COLO829 (cell line): ENCODE measurements around the gene PRKN.
"Not testable (repeated sequence)": the region's sequence is repeated elsewhere in the genome, so short reads cannot be mapped to it uniquely, and the experiment has no call there.

Experiments used
- DNase-seq: peaks from one replicate; pipeline ENCODE4 v3.0.0; 2012; ENCODE audit warnings: low spot score

Gene PRKN

GRCh38 chr6:161838306-161839035, 889.1 kb downstream of the PRKN start:
- no peak for DNase-seq

- DNase-seq = no peak
Observed at GRCh38 chr6:161837854-161838253, 889.7 kb downstream of the PRKN start.

GRCh38 chr6:161837449-161837735, 890.2 kb downstream of the PRKN start:
- no peak for DNase-seq

- DNase-seq = no peak
Observed at GRCh38 chr6:161836643-161837448, 890.7 kb downstream of the PRKN start.

DNA sequence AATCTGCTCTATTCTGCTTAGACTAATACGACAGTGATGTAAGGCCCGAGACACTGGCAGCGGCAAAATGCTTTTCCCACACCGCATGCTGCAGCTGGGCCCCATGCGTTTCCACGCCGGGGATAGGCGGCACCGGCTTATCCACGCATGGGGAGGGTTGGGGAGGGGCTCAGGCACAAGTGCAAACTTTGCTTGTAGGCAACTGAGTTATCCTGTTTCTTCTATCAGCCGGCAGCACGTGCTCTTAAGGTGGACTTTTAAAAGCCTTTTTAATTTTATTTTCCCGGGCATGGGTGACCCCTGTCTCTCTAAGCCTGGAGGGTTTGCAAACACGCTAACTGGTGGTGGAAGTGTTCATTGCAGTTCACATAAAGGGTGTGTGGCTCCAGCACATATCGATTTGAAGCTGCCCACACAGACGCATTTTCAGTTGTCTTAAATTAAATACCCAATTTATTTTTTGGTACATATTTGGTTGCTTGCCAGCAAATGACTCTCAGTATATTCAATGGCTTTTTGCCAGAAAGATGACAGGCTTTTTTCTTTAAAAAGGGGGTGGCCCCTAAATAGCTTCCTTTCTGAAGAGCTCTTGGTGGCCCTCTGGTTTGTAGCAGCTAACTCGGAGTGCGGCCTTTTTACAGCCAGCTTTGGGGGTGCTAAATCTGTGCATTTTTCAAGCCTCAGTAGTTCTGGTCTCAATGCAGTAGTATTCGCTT, 891.9 kb downstream of the PRKN start:
- no peak for DNase-seq

DNA sequence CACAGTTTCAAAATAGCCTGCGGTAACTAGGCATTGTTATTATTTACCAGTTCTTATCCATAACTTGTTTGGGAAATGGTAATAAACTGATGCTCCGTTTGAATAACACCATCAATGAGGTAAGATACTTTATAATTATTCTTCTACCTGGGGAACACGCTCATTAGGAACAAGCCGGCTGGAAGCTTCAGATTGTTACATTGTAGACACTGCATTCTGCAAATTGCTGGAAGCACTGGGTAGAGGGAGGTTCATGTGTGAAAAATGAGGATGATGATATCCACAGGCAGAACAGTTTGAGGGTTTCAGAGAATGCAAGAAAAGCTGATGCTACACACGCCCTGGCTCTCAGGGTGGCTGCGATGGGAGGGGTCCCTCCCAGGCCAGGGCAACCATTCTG, 893.1 kb downstream of the PRKN start:
- DNase-seq = no peak

GRCh38 chr6:161833099-161833860, 894.3 kb downstream of the PRKN start:
- DNase-seq = no peak

- no peak for DNase-seq
Observed at GRCh38 chr6:161832622-161833021, 894.9 kb downstream of the PRKN start.

GRCh38 chr6:161830866-161831616, 896.5 kb downstream of the PRKN start:
- DNase-seq = no peak

DNA sequence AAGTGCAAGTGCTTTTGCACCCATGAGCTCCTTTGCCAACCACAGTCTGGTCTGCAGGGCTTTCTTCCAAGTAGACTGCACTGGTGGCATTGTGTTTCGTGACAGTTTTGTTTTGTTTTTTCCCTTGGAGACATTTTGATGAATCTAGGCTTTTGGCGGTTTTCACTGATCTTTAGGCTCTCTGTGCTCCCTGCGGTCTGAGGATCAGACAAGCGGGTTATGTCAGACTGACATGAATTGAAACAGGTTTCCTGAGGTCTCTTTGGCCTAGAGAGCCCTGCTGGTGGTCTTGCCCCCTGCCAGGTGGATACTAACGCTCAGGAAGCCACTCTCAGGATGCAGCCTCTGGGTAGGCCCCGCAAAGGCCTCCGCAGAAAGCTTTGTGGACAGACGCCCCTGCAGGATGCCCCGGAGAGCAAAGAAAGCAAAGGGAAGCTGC, 898.3 kb downstream of the PRKN start:
- no peak for DNase-seq

DNA sequence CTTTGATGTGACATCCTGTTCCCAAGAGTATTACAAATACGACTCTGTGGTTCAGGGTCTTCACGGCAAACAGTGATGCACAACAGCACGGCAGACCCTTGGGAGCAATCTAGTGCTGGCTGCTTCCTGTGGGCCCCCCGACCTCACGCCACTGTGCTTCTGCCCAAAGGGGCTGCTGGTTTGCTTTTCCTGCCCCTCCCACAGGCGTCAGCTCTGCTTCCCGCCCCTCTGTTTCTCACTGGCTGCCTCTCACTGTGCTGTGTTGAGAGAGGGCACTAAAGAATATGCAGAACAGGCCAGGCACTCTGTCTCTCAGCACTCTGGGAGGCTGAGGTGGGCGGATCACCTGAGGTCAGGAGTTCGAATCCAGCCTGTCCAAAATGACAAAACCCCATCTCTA, 899.2 kb downstream of the PRKN start:
- no peak for DNase-seq

DNA sequence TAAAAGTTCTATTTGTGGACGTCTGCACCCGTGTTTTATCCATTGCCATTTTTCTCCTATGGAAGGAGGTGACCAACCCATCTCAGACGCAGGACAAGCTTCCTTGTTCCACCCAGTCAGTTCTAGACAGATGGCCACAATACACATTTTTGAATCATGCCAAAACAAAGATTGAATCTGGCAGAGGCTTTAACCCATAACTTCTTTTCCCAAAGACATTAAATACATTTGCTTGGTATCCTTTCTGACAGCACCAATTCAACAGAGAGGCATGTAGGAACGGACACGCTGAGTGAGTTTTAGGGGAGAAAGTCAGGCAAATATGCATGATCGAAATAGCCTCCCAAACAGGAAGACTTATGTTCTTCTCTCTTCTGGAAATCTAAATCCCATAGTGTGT, 901.1 kb downstream of the PRKN start:
- no peak for DNase-seq

DNA sequence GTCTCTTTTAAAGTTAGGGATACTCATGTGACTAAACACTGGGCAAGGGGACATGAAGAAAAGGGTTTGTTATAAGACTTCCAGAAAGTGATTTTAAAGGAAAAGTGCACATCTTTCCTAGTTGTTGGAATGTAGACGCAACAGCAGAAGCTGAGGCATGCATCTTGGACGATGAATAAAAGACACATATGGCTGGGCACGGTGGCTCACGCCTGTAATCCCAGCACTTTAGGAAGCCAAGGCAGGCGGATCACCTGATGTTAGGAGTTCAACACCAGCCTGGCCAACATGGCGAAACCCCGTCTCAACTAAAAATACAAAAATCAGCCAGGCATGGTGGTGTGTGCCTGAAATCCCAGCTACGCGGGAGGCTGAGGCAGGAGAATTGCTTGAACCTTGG, 905.4 kb downstream of the PRKN start:
- DNase-seq = not testable (repeated sequence)

- DNase-seq = no peak
Observed at GRCh38 chr6:161817881-161818280, 909.7 kb downstream of the PRKN start.

DNA sequence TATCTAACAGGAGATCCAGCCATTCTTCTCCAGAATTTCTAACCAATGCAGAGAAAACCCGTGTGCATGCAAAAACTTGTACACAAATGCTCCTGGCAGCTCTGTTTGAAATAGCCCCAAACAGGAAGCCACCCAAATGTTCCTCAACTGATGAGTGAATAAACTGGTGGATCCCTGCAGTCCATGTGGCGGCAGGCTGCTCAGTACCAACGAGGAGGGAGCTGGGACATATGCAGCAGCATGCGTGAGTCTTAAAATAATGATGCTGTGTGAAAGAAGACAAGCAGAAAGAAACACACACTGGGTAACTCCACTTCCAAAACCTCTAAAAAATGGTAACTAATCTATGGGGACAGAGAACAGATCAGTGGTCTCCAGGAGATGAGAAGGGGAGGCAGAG, 911.6 kb downstream of the PRKN start:
- no peak for DNase-seq

- no peak for DNase-seq
Observed at GRCh38 chr6:161813156-161813555, 914.4 kb downstream of the PRKN start.

DNA sequence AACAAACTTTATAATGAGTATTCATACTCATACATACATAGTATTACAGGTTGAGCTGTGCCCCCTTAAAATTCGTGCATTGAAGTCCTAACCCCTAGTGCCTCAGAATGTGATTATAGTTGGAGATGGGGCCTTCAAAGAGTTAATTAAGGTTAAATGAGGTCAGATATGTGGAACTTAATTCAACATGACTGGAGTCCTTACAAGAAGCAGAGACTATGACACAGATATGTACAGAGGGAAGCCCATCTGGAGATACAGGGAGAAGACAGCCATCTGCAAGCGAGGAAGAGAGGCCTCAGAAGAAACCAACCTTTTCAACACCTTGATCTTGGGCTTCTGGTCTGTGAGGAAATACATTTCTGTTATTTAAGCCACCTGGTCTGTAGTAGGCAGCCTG, 917.6 kb downstream of the PRKN start:
- no peak for DNase-seq

- no peak for DNase-seq
Observed at GRCh38 chr6:161804838-161805237, 922.7 kb downstream of the PRKN start.

DNA sequence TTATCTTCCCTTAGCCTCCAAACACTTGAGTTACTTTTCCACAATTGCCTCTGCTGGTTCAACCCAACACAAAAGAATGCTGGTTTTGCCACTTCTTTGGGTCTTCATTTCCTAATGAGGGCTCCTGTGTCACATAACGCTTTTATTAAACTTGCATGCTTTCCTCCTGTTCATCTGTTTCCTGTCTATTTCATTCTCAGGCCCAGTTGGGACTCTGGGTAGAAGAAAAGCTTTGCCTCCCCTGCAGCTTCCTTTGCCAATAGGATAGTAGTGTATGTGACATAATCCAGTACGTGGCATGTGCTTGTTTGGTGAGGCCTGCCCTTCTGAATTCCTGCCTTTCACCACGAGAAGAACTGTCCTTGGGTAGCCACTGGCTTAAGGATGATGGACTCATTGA, 924.4 kb downstream of the PRKN start:
- no peak for DNase-seq

DNA sequence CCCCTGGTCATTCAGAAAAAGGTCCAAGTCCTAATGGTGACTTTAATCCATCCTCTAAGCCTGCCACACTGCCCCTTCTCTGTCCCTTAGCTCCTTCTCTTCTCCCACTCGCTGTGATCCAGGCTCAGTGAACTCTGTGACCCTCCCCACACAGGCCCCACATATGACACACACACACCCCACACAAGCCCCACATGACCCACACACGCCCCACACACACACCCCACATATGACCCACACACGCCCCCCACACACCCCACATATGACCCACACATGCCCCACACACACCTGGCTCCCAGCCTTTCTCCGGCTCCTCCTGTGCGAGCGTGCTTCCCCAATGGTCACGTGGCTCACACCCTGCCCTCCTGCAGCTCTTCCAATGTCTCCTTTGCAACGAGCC, 925.3 kb downstream of the PRKN start:
- DNase-seq = no peak

GRCh38 chr6:161798844-161799394, 928.6 kb downstream of the PRKN start:
- DNase-seq = no peak
